ENCODE measurements around the gene ZKSCAN1. TPM values are rescaled to one million over a fixed set of nuclear protein-coding genes. Genes with fewer than 3 reads are reported as not detected.
A peak's percentile ranks its signal among the peaks of the same experiment; 100 is the strongest.

Gene ZKSCAN1
- total RNA-seq, 4 donors from 2014 or later, result 35.0 to 65.2 (median 50.4) TPM

- DNase-seq (ENCODE audit: low spot score in 2 of 2), result peak; percentile 98 to 100
- WGBS, 2 donors, result 0 to 1% methylated on average over 44 to 48 of the region's 55 CpGs
- intact Hi-C loops (cut with DNase I; ENCODE audit: low total_unique reads), result no loop called here
- TF ChIP-seq POLR2A (IDR thresholded peaks at IDR 0.05) (peak in 1 of 2 donors; percentile 6), CTCF (IDR thresholded peaks at IDR 0.05) (peak in 1 of 3 donors; percentile 90)
- peak within 1 kb of the TSS; percentile 73 for H3K4me3 ChIP-seq (ENCODE audit: low read depth, poor library complexity, severe bottlenecking)
These were observed 66.2 kb downstream of the ZKSCAN1 start, which contains the start of gene ZNF3 for GRCh38 chr7:100081535-100082102. Gene ZNF3, minus strand, starts transcription at chr7:100081723. Its CDS starts 4,366 bp downstream, at chr7:100077357.

GRCh38 chr7:100082978-100083377 is 67.6 kb downstream of the ZKSCAN1 start:
- DNase-seq (ENCODE audit: low spot score in 2 of 2), result no peak
- TF ChIP-seq POLR2A (IDR thresholded peaks at IDR 0.05), result no peak
- no peak for TF ChIP-seq CTCF (IDR thresholded peaks at IDR 0.05)
- intact Hi-C loops (cut with DNase I; ENCODE audit: low total_unique reads), result no loop called here
- WGBS, 2 donors, result 64 to 71% methylated on average over 4 of the region's 4 CpGs
- H3K4me3 ChIP-seq (ENCODE audit: low read depth, poor library complexity, severe bottlenecking), result no peak overlapping the region

GRCh38 chr7:100085515-100085914 is 70.1 kb downstream of the ZKSCAN1 start:
- 56 to 60% methylated on average over 3 of the region's 3 CpGs for WGBS, 2 donors
- intact Hi-C loops (cut with DNase I; ENCODE audit: low total_unique reads), result no loop called here
- H3K4me3 ChIP-seq (ENCODE audit: low read depth, poor library complexity, severe bottlenecking), result no peak overlapping the region
- TF ChIP-seq POLR2A (IDR thresholded peaks at IDR 0.05), result no peak
- DNase-seq (ENCODE audit: low spot score in 2 of 2), result no peak

GRCh38 chr7:100087055-100087750 is 71.8 kb downstream of the ZKSCAN1 start:
- no peak for DNase-seq (ENCODE audit: low spot score in 2 of 2)
- TF ChIP-seq CTCF (IDR thresholded peaks at IDR 0.05) (no peak), POLR2A (IDR thresholded peaks at IDR 0.05) (no peak)
- intact Hi-C loops (cut with DNase I; ENCODE audit: low total_unique reads), result no loop called here
- 78% methylated on average over 10 of the region's 10 CpGs for WGBS, 2 donors
- no peak overlapping the region for H3K4me3 ChIP-seq (ENCODE audit: low read depth, poor library complexity, severe bottlenecking)

- DNase-seq (ENCODE audit: low spot score in 2 of 2), result no peak
- H3K4me3 ChIP-seq (ENCODE audit: low read depth, poor library complexity, severe bottlenecking), result no peak overlapping the region
- intact Hi-C loops (cut with DNase I; ENCODE audit: low total_unique reads), result no loop called here
- no peak for TF ChIP-seq POLR2A (IDR thresholded peaks at IDR 0.05)
- no peak for TF ChIP-seq CTCF (IDR thresholded peaks at IDR 0.05)
- WGBS, 2 donors, result 78 to 79% methylated on average over 11 of the region's 11 CpGs
These were observed 72.8 kb downstream of the ZKSCAN1 start for GRCh38 chr7:100088095-100088620.

- WGBS, 2 donors, result 0% methylated on average over 38 to 62 of the region's 68 CpGs
- intact Hi-C loops (cut with DNase I; ENCODE audit: low total_unique reads), result no loop called here
- DNase-seq (ENCODE audit: low spot score in 2 of 2), result peak; percentile 72 to 97
- peak within 1 kb of the TSS; percentile 42 for H3K4me3 ChIP-seq (ENCODE audit: low read depth, poor library complexity, severe bottlenecking)
- TF ChIP-seq CTCF (IDR thresholded peaks at IDR 0.05), result no peak
- TF ChIP-seq POLR2A (IDR thresholded peaks at IDR 0.05), result peak in 1 of 2 donors; percentile 8
These were observed 73.4 kb downstream of the ZKSCAN1 start, which contains the start of gene COPS6 for GRCh38 chr7:100088621-100089457. Gene COPS6, plus strand, starts transcription at chr7:100088969. Its CDS starts 22 bp downstream, at chr7:100088991.
